KOPT-K1 (cell line): ENCODE data around the gene TPRX1.
A peak's percentile ranks its signal among the peaks of the same experiment; 100 is the strongest.

Experiments used
- H3K27ac ChIP-seq: fragments of 200-600 bp; sonication (generic); 2 replicates; pipeline ENCODE4 v1.5.1; 2016; ENCODE audit warnings: antibody characterized with exemption, mild to moderate bottlenecking, low read depth, low read length; ENCODE audit not compliant: poor library complexity, severe bottlenecking
- H3K36me3 ChIP-seq: fragments of 200-600 bp; sonication (generic); 2 replicates; pipeline ENCODE4 v1.5.1; 2017; ENCODE audit warnings: antibody characterized with exemption, mild to moderate bottlenecking, low read length, moderate library complexity; ENCODE audit not compliant: insufficient read depth
- H3K9me3 ChIP-seq: fragments of 200-600 bp; sonication (generic); 2 replicates; pipeline ENCODE4 v1.5.1; 2017; ENCODE audit warnings: antibody characterized with exemption, low read length, mild to moderate bottlenecking; ENCODE audit not compliant: insufficient read depth, poor library complexity, severe bottlenecking

The TPRX1 gene

GRCh38 chr19:47752440-47753211 lies 51.7 kb downstream of the TPRX1 start:
- Histone ChIP-seq H3K27ac (peak overlapping the region; percentile 98), H3K36me3 (peaks cover 96% of the 10 kb centered on the region), H3K9me3 (no peaks in the 10 kb centered on the region)
